OCI-LY7 (cell line): ENCODE measurements around the gene ACSF2. TPM values are rescaled to one million over a fixed set of nuclear protein-coding genes. Genes with fewer than 3 reads are reported as not detected.

Source experiments
- BruUV-seq: library from RNA; stranded (reverse); fragments of 400-500 nt; replicated peaks from 2 replicates; lab custom pipeline; 2021; lab: Mats Ljungman, UMichigan
- CTCF ChIA-PET: fragments of 300-600 bp; sonication (Branson Sonifier 250); formaldehyde crosslinking; loops from one replicate; lab custom pipeline; 2022; ENCODE audit warnings: antibody characterized with exemption; ENCODE audit not compliant: unreplicated experiment; lab: Charles Lee
- POLR2A ChIA-PET: fragments of 300-600 bp; sonication (Branson Sonifier 250); formaldehyde crosslinking; loops from one replicate; lab custom pipeline; 2022; ENCODE audit warnings: antibody characterized with exemption; lab: Charles Lee
- DNase-seq: peaks from one replicate; pipeline ENCODE4 v3.0.0-alpha.2; 2015; ENCODE audit warnings: low spot score
- H2AFZ ChIP-seq: fragments of 200-600 bp; sonication (generic), shearing (Covaris generic); 2 replicates; pipeline ENCODE4 v1.6.1; 2014; ENCODE audit warnings: mild to moderate bottlenecking, antibody characterized with exemption, low read length, moderate library complexity
- H3K27ac ChIP-seq: fragments of 200-600 bp; sonication (generic); 2 replicates; pipeline ENCODE4 v1.5.1; 2014; ENCODE audit warnings: mixed run types, low read depth, mild to moderate bottlenecking, moderate library complexity, low read length, inconsistent platforms; ENCODE audit not compliant: poor library complexity, severe bottlenecking
- H3K36me3 ChIP-seq: fragments of 200-600 bp; sonication (generic); 2 replicates; pipeline ENCODE4 v1.6.1; 2014; ENCODE audit warnings: mild to moderate bottlenecking, antibody characterized with exemption, low read length, moderate library complexity, mixed read lengths; ENCODE audit not compliant: insufficient read depth
- H3K4me1 ChIP-seq: fragments of 200-600 bp; sonication (generic); 2 replicates; pipeline ENCODE4 v1.5.1; 2014; ENCODE audit warnings: mild to moderate bottlenecking, low read length; ENCODE audit not compliant: insufficient read depth, poor library complexity, severe bottlenecking
- H3K4me2 ChIP-seq: fragments of 200-600 bp; sonication (generic); 2 replicates; pipeline ENCODE4 v1.6.1; 2014; ENCODE audit warnings: mild to moderate bottlenecking, low read length
- H3K4me3 ChIP-seq: fragments of 200-600 bp; sonication (generic); 2 replicates; pipeline ENCODE4 v1.5.1; 2014; ENCODE audit warnings: mild to moderate bottlenecking, low read depth, low read length; ENCODE audit not compliant: poor library complexity, severe bottlenecking
- H3K79me2 ChIP-seq: fragments of 200-600 bp; sonication (generic); 2 replicates; pipeline ENCODE4 v1.6.1; 2016; ENCODE audit warnings: low read depth, mild to moderate bottlenecking, low read length, moderate library complexity, mixed read lengths; ENCODE audit not compliant: insufficient read depth
- H3K9me2 ChIP-seq: fragments of 200-600 bp; sonication (generic); 2 replicates; pipeline ENCODE4 v1.6.1; 2016; ENCODE audit warnings: mild to moderate bottlenecking, low read length, mixed read lengths; ENCODE audit not compliant: insufficient read depth
- H3K9me3 ChIP-seq: fragments of 200-600 bp; sonication (generic); 2 replicates; pipeline ENCODE4 v1.6.1; 2014; ENCODE audit warnings: mild to moderate bottlenecking, mixed run types, low read length, mixed read lengths
- H4K20me1 ChIP-seq: fragments of 200-600 bp; sonication (generic); 2 replicates; pipeline ENCODE4 v1.6.1; 2014; ENCODE audit warnings: mild to moderate bottlenecking, antibody characterized with exemption, low read length, moderate library complexity, mixed read lengths; ENCODE audit not compliant: insufficient read depth
- EZH2phosphoT487 ChIP-seq: fragments of 200-600 bp; sonication (generic); IDR thresholded peaks from 2 replicates; pipeline ENCODE4 v1.6.1; 2018; ENCODE audit warnings: low read depth, borderline replicate concordance, mild to moderate bottlenecking, mixed run types, antibody characterized with exemption, low read length, moderate library complexity, mixed read lengths
- intact Hi-C: fragments of 100-400 bp; cut with micrococcal nuclease; formaldehyde crosslinking; loops from one replicate; pipeline ENCODE4 v1.10.0; 2022; ENCODE audit not compliant: unreplicated experiment
- total RNA-seq, 2 experiments: library from RNA; depleted of rRNA in 1 of 2; stranded (reverse); fragments of >200 nt in 1 of 2; shearing (Covaris generic) in 1 of 2; gene quantifications; 2 replicates each; pipeline ENCODE4 v1.2.3, GENCODE V29; 2014 to 2022
- TF ChIP-seq, protein P1 (sequence below): fragments of 200-600 bp; sonication (generic); conservative IDR thresholded peaks from 2 replicates; pipeline ENCODE4 v1.5.1; 2014; ENCODE audit warnings: mild to moderate bottlenecking, antibody characterized with exemption, low read length, moderate library complexity, mixed read lengths

The ACSF2 gene
- total RNA-seq, 2 experiments from 2014 or later: 38.6 to 42.7 TPM

- Histone ChIP-seq H3K27ac (no peak overlapping the region), H2AFZ (no peak overlapping the region), H3K4me3 (no peak overlapping the region), H3K9me3 (no peaks in the 10 kb centered on the region), H3K36me3 (no peaks in the 10 kb centered on the region), H3K79me2 (no peaks in the 10 kb centered on the region), H3K4me1 (peaks cover 2% of the 10 kb centered on the region), H3K4me2 (no peak overlapping the region), H3K9me2 (no peaks in the 10 kb centered on the region), H4K20me1 (no peaks in the 10 kb centered on the region)
- TF ChIP-seq EZH2phosphoT487: no peak
- TF ChIP-seq, protein P1, sequence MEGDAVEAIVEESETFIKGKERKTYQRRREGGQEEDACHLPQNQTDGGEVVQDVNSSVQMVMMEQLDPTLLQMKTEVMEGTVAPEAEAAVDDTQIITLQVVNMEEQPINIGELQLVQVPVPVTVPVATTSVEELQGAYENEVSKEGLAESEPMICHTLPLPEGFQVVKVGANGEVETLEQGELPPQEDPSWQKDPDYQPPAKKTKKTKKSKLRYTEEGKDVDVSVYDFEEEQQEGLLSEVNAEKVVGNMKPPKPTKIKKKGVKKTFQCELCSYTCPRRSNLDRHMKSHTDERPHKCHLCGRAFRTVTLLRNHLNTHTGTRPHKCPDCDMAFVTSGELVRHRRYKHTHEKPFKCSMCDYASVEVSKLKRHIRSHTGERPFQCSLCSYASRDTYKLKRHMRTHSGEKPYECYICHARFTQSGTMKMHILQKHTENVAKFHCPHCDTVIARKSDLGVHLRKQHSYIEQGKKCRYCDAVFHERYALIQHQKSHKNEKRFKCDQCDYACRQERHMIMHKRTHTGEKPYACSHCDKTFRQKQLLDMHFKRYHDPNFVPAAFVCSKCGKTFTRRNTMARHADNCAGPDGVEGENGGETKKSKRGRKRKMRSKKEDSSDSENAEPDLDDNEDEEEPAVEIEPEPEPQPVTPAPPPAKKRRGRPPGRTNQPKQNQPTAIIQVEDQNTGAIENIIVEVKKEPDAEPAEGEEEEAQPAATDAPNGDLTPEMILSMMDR: no peak
- BruUV-seq: no TSS peak
- intact Hi-C loops: no loop called here
- ChIA-PET POLR2A (no interaction called here), CTCF (no interaction called here)
- no peak for DNase-seq
Measured at GRCh38 chr17:50448643-50449042, 22.6 kb downstream of the ACSF2 start.

GRCh38 chr17:50451943-50452629 is 26.1 kb downstream of the ACSF2 start:
- Histone ChIP-seq H3K27ac (no peak overlapping the region), H3K9me3 (no peaks in the 10 kb centered on the region), H3K9me2 (no peaks in the 10 kb centered on the region), H3K4me1 (peaks cover 5% of the 10 kb centered on the region), H3K79me2 (no peaks in the 10 kb centered on the region), H3K4me3 (no peak overlapping the region), H3K36me3 (no peaks in the 10 kb centered on the region), H2AFZ (no peak overlapping the region), H4K20me1 (no peaks in the 10 kb centered on the region), H3K4me2 (no peak overlapping the region)
- ChIA-PET POLR2A (interaction anchor here (0.6 kb wide), 2 partner anchors 56 to 293 kb away, joined by 3 read pairs; no protein-coding TSS in a partner anchor), CTCF (no interaction called here)
- intact Hi-C loops: no loop called here
- DNase-seq: no peak
- no TSS peak for BruUV-seq
- TF ChIP-seq, protein P1: no peak
- TF ChIP-seq EZH2phosphoT487: no peak

GRCh38 chr17:50452630-50453300 is 26.7 kb downstream of the ACSF2 start:
- no peak for DNase-seq
- H3K4me1 ChIP-seq: peaks cover 5% of the 10 kb centered on the region
- no peaks in the 10 kb centered on the region for H3K36me3 ChIP-seq
- no TSS peak for BruUV-seq
- POLR2A ChIA-PET: interaction anchor here (0.6 kb wide), 1 partner anchor 56 kb away, joined by 3 read pairs; no protein-coding TSS in a partner anchor
- no peak overlapping the region for H3K4me2 ChIP-seq
- H3K4me3 ChIP-seq: no peak overlapping the region
- no peaks in the 10 kb centered on the region for H4K20me1 ChIP-seq
- H2AFZ ChIP-seq: no peak overlapping the region
- intact Hi-C loops: no loop called here
- no peak overlapping the region for H3K27ac ChIP-seq
- H3K79me2 ChIP-seq: no peaks in the 10 kb centered on the region
- CTCF ChIA-PET: no interaction called here
- TF ChIP-seq, protein P1: no peak
- TF ChIP-seq EZH2phosphoT487: no peak
- H3K9me3 ChIP-seq: no peaks in the 10 kb centered on the region
- H3K9me2 ChIP-seq: no peaks in the 10 kb centered on the region
